Loucy (cell line): ENCODE results near the gene MISP3.
"Not testable (repeated sequence)": the region's sequence is repeated elsewhere in the genome, so short reads cannot be mapped to it uniquely, and the experiment has no call there.

Source experiments
- H2AFZ ChIP-seq: fragments of 200-600 bp; sonication (generic); 2 replicates; pipeline ENCODE4 v1.6.0; 2016; ENCODE audit warnings: antibody characterized with exemption, mild to moderate bottlenecking, low read length, moderate library complexity
- H3F3A ChIP-seq: fragments of 200-600 bp; 2 replicates; pipeline ENCODE4 v1.6.0; 2016; ENCODE audit warnings: antibody characterized with exemption, low read depth, mild to moderate bottlenecking
- H3K27me3 ChIP-seq: fragments of 200-600 bp; sonication (generic); 2 replicates; pipeline ENCODE4 v1.6.1; 2014; ENCODE audit warnings: low read length, mild to moderate bottlenecking; ENCODE audit not compliant: insufficient read depth, poor library complexity, severe bottlenecking
- H3K36me3 ChIP-seq: fragments of 200-600 bp; sonication (generic); 2 replicates; pipeline ENCODE4 v1.6.1; 2016; ENCODE audit warnings: low read length; ENCODE audit not compliant: insufficient read depth
- H3K4me1 ChIP-seq: fragments of 200-600 bp; sonication (generic); 2 replicates; pipeline ENCODE4 v1.5.1; 2014; ENCODE audit warnings: low read length, mild to moderate bottlenecking; ENCODE audit not compliant: insufficient read depth, poor library complexity, severe bottlenecking
- H3K4me2 ChIP-seq: fragments of 200-600 bp; sonication (generic); 2 replicates; pipeline ENCODE4 v1.6.0; 2014; ENCODE audit warnings: antibody characterized with exemption, low read length, low read depth, mild to moderate bottlenecking; ENCODE audit not compliant: poor library complexity, severe bottlenecking
- H3K4me3 ChIP-seq: fragments of 200-600 bp; sonication (generic); 2 replicates; pipeline ENCODE4 v1.5.1; 2014; ENCODE audit warnings: low read length, mild to moderate bottlenecking, mixed read lengths; ENCODE audit not compliant: poor library complexity, severe bottlenecking
- H3K79me2 ChIP-seq: fragments of 200-600 bp; sonication (generic); 2 replicates; pipeline ENCODE4 v1.6.1; 2014; ENCODE audit warnings: low read length; ENCODE audit not compliant: insufficient read depth
- H3K9ac ChIP-seq: fragments of 200-600 bp; sonication (generic); 2 replicates; pipeline ENCODE4 v1.6.0; 2014; ENCODE audit warnings: mild to moderate bottlenecking, low read depth, low read length, moderate library complexity; ENCODE audit not compliant: poor library complexity, severe bottlenecking
- H3K9me2 ChIP-seq: fragments of 200-600 bp; sonication (generic); replicated peaks from 2 replicates; pipeline ENCODE4 v1.6.1; 2016; ENCODE audit warnings: low read depth, low read length, mixed read lengths
- H3K9me3 ChIP-seq: fragments of 200-600 bp; sonication (generic); 2 replicates; pipeline ENCODE4 v1.6.1; 2014; ENCODE audit warnings: mild to moderate bottlenecking, antibody characterized with exemption, low read length, low read depth; ENCODE audit not compliant: insufficient read depth
- H4K20me1 ChIP-seq: fragments of 200-600 bp; sonication (generic); 2 replicates; pipeline ENCODE4 v1.6.0; 2014; ENCODE audit warnings: antibody characterized with exemption, low read length, mild to moderate bottlenecking; ENCODE audit not compliant: insufficient read depth, poor library complexity, severe bottlenecking
- CTCF ChIP-seq: fragments of 200-600 bp; sonication (generic); conservative IDR thresholded peaks from 2 replicates; pipeline ENCODE4 v1.5.1; 2014; ENCODE audit warnings: mild to moderate bottlenecking, antibody characterized with exemption, low read length
- EZH2phosphoT487 ChIP-seq: fragments of 200-600 bp; IDR thresholded peaks from 2 replicates; pipeline ENCODE4 v1.6.1; 2018; ENCODE audit warnings: antibody characterized with exemption, mild to moderate bottlenecking, moderate library complexity, borderline replicate concordance

The MISP3 gene

GRCh38 chr19:14048443-14049153, 24.0 kb upstream of the MISP3 start:
- no peak overlapping the region for H2AFZ ChIP-seq
- H3K27me3 ChIP-seq, result no peaks in the 10 kb centered on the region
- no peaks in the 10 kb centered on the region for H3K9me2 ChIP-seq
- H3K4me3 ChIP-seq, result no peak overlapping the region
- H3K36me3 ChIP-seq, result peaks cover 6% of the 10 kb centered on the region; the same call in 1 of the 2 replicates
- H4K20me1 ChIP-seq, result no peaks in the 10 kb centered on the region
- no peaks in the 10 kb centered on the region for H3K9me3 ChIP-seq
- H3K4me1 ChIP-seq, result no peaks in the 10 kb centered on the region
- H3F3A ChIP-seq, result no peaks in the 10 kb centered on the region
- no peaks in the 10 kb centered on the region for H3K79me2 ChIP-seq
- TF ChIP-seq EZH2phosphoT487, result no peak
- TF ChIP-seq CTCF, result peak; percentile 96
- no peak overlapping the region for H3K4me2 ChIP-seq
- no peak overlapping the region for H3K9ac ChIP-seq

GRCh38 chr19:14050512-14050911, 22.1 kb upstream of the MISP3 start:
- Histone ChIP-seq H3K4me2 (no peak overlapping the region), H3K36me3 (peaks cover 6% of the 10 kb centered on the region; the same call in 1 of the 2 replicates), H3K27me3 (no peaks in the 10 kb centered on the region)

GRCh38 chr19:14050961-14051360, 21.6 kb upstream of the MISP3 start:
- H3K36me3 ChIP-seq, H3K9ac ChIP-seq, H3K27me3 ChIP-seq, H4K20me1 ChIP-seq, H3K9me3 ChIP-seq, H2AFZ ChIP-seq, H3K79me2 ChIP-seq, H3F3A ChIP-seq, H3K4me3 ChIP-seq, H3K4me1 ChIP-seq, H3K9me2 ChIP-seq, H3K4me2 ChIP-seq: not testable (repeated sequence)

More at GRCh38 chr19:14050512-14050911, 22.1 kb upstream of the MISP3 start:
- H3K79me2 ChIP-seq, result no peaks in the 10 kb centered on the region
- H2AFZ ChIP-seq, result no peak overlapping the region
- no peak for TF ChIP-seq EZH2phosphoT487
- H3K4me1 ChIP-seq, result no peaks in the 10 kb centered on the region
- no peak overlapping the region for H3K9ac ChIP-seq
- H3K4me3 ChIP-seq, result no peak overlapping the region
- H3F3A ChIP-seq, result no peaks in the 10 kb centered on the region
- H3K9me3 ChIP-seq, result no peaks in the 10 kb centered on the region
- H4K20me1 ChIP-seq, result no peaks in the 10 kb centered on the region
- H3K9me2 ChIP-seq, result no peaks in the 10 kb centered on the region

- Histone ChIP-seq H3K9me2 (no peaks in the 10 kb centered on the region), H3K27me3 (no peaks in the 10 kb centered on the region), H2AFZ (no peak overlapping the region), H3K9me3 (no peaks in the 10 kb centered on the region), H3K79me2 (no peaks in the 10 kb centered on the region), H3K4me3 (no peak overlapping the region), H3K4me1 (no peaks in the 10 kb centered on the region), H4K20me1 (no peaks in the 10 kb centered on the region), H3K9ac (no peak overlapping the region), H3K36me3 (peaks cover 6% of the 10 kb centered on the region; the same call in 1 of the 2 replicates), H3F3A (no peaks in the 10 kb centered on the region), H3K4me2 (no peak overlapping the region)
- TF ChIP-seq EZH2phosphoT487 (no peak), CTCF (no peak)
Observed at GRCh38 chr19:14051980-14052379, 20.6 kb upstream of the MISP3 start.
